Measurements from ENCODE around the gene SART1.
"Not testable (repeated sequence)": the region's sequence is repeated elsewhere in the genome, so short reads cannot be mapped to it uniquely, and the experiment has no call there.

Gene SART1

GRCh38 chr11:66002648-66003225, 41.2 kb downstream of the SART1 start:
- no peak for DNase-seq

GRCh38 chr11:66003291-66003690, 41.8 kb downstream of the SART1 start:
- no peak for DNase-seq

- no peak for DNase-seq
Observed at GRCh38 chr11:66004186-66004585, 42.7 kb downstream of the SART1 start.

- DNase-seq: no peak
Observed at GRCh38 chr11:66006134-66006890, 44.8 kb downstream of the SART1 start.

- DNase-seq: no peak
Observed at GRCh38 chr11:66006891-66007176, 45.3 kb downstream of the SART1 start.

GRCh38 chr11:66007201-66007634, 45.7 kb downstream of the SART1 start:
- no peak for DNase-seq

GRCh38 chr11:66008095-66008467, 46.5 kb downstream of the SART1 start:
- no peak for DNase-seq

- no peak for DNase-seq
Observed at GRCh38 chr11:66008468-66009101, 47.1 kb downstream of the SART1 start.

- not testable (repeated sequence) for DNase-seq
Observed at GRCh38 chr11:66010036-66010435, 48.5 kb downstream of the SART1 start.

GRCh38 chr11:66011239-66011784, 49.8 kb downstream of the SART1 start:
- no peak for DNase-seq

- DNase-seq: no peak
Observed at GRCh38 chr11:66011785-66012303, 50.3 kb downstream of the SART1 start, which contains the start of gene CST6. Gene CST6, plus strand, starts transcription at chr11:66012008. Its CDS starts 37 bp downstream, at chr11:66012045.

GRCh38 chr11:66012371-66012945, 50.9 kb downstream of the SART1 start:
- no peak for DNase-seq

- no peak for DNase-seq
Observed at GRCh38 chr11:66012946-66013761, 51.6 kb downstream of the SART1 start.

GRCh38 chr11:66013762-66014100, 52.2 kb downstream of the SART1 start:
- no peak for DNase-seq

GRCh38 chr11:66014804-66015453, 53.4 kb downstream of the SART1 start:
- DNase-seq: no peak

GRCh38 chr11:66015454-66015881, 53.9 kb downstream of the SART1 start:
- no peak for DNase-seq

GRCh38 chr11:66015936-66016792, 54.6 kb downstream of the SART1 start:
- no peak for DNase-seq

GRCh38 chr11:66016793-66017177, 55.3 kb downstream of the SART1 start:
- DNase-seq: no peak

GRCh38 chr11:66017321-66017720, 55.8 kb downstream of the SART1 start:
- no peak for DNase-seq

- DNase-seq: no peak
Observed at GRCh38 chr11:66020212-66020611, 58.7 kb downstream of the SART1 start.
